Measurements from ENCODE around the gene CHRND. TPM values are rescaled to one million over a fixed set of nuclear protein-coding genes. Genes with fewer than 3 reads are reported as not detected.

Gene CHRND
- total and polyA plus RNA-seq, 9 donors = 83.7 to 163 (median 138) TPM

DNA sequence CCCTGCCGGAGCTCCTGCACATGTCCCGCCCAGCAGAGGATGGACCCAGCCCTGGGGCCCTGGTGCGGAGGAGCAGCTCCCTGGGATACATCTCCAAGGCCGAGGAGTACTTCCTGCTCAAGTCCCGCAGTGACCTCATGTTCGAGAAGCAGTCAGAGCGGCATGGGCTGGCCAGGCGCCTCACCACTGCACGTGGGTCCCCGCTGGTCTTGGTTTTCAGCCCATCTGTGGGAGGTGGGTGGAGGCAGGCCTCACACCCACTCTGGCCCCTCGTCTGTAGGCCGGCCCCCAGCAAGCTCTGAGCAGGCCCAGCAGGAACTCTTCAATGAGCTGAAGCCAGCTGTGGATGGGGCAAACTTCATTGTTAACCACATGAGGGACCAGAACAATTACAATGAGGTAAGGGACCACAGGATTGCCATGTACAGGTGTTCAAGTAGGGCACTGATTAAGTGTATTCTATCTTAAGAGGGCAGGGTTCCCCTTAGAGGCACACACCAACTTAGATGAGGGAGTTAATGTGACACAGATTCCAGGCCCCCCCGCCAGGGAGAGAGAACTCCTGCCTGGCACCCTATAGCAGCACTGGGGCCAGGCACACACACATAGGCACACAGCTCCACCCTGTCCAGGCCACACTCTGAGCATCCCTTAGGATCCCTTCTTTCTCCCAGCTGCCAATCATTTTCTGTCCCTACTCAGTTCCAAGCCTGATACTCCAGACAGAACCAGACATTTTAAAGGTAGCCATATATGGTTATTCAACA lies 8.2 kb downstream of the CHRND start:
- Histone ChIP-seq H3K4me3 (ENCODE audit: low read length) (no peak overlapping the region), H3K27me3 (ENCODE audit: control insufficient read depth, insufficient read depth, low read length) (peaks cover 4% of the 10 kb centered on the region), H3K36me3 (ENCODE audit: control insufficient read depth, insufficient read depth, low read length) (peaks cover 30% of the 10 kb centered on the region), H3K4me1 (ENCODE audit: control insufficient read depth, insufficient read depth, low read length) (peaks cover 58% of the 10 kb centered on the region), H3K27ac (ENCODE audit: low read length) (peak overlapping the region; percentile 13), H3K9me3 (replicated peaks; ENCODE audit: control insufficient read depth, low read depth, low read length) (peaks cover 5% of the 10 kb centered on the region)
- 46% methylated on average over 12 of the region's 13 CpGs for WGBS (ENCODE audit: insufficient coverage)
- no peak for DNase-seq

- peaks cover 30% of the 10 kb centered on the region for H3K36me3 ChIP-seq (ENCODE audit: control insufficient read depth, insufficient read depth, low read length)
- peaks cover 5% of the 10 kb centered on the region for H3K9me3 ChIP-seq (replicated peaks; ENCODE audit: control insufficient read depth, low read depth, low read length)
- peak overlapping the region; percentile 55 for H3K27ac ChIP-seq (ENCODE audit: low read length)
- no peak overlapping the region for H3K4me3 ChIP-seq (ENCODE audit: low read length)
- peaks cover 4% of the 10 kb centered on the region for H3K27me3 ChIP-seq (ENCODE audit: control insufficient read depth, insufficient read depth, low read length)
- no peak for DNase-seq
- peaks cover 60% of the 10 kb centered on the region for H3K4me1 ChIP-seq (ENCODE audit: control insufficient read depth, insufficient read depth, low read length)
- WGBS (ENCODE audit: insufficient coverage) = 45% methylated on average over 4 of the region's 14 CpGs
These were observed 9.1 kb downstream of the CHRND start for GRCh38 chr2:232534940-232535651.

DNA sequence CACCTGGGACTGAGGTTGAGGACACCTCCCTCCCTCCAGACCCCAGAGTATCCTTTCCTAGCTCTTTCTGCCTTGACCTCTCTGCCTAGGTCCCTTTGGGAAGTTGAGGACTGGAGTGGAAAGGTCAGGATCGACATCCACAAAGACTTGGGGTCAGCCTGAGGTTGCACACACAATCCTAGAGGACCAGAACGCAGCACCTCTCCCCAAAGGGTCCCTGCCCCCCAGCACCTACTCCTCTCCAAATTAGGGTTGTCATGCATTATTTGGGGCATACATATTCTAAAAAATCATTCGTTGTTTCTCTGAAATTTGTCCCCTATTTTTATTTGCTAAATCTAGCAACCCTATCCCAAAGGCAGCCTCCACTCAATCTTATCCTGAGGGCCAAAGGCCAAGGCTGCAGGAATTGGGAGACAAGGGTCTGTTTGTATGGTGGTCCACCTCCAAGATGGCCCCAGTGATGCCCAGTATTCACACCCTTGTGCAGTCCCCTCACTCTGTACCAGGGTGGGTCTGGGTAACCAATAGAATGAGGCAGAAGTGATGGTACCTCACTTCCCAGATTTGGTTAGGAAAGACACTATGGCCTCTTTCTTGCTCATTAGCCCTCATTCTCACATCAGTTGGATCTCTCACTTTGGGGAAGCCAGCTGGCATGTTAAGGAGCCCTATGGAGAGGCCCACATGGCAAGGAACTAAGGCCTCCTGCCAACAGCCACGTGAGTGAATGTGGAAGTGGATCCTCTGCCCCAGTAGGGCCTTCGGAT lies 10.0 kb downstream of the CHRND start:
- Histone ChIP-seq H3K27ac (ENCODE audit: low read length) (no peak overlapping the region), H3K36me3 (ENCODE audit: control insufficient read depth, insufficient read depth, low read length) (peaks cover 30% of the 10 kb centered on the region), H3K27me3 (ENCODE audit: control insufficient read depth, insufficient read depth, low read length) (peaks cover 4% of the 10 kb centered on the region), H3K4me3 (ENCODE audit: low read length) (no peak overlapping the region), H3K9me3 (replicated peaks; ENCODE audit: control insufficient read depth, low read depth, low read length) (peaks cover 5% of the 10 kb centered on the region), H3K4me1 (ENCODE audit: control insufficient read depth, insufficient read depth, low read length) (peaks cover 67% of the 10 kb centered on the region)
- no peak for DNase-seq
- WGBS (ENCODE audit: insufficient coverage) = 89% methylated on average over 1 of the region's 5 CpGs

GRCh38 chr2:232537079-232537478 lies 11.1 kb downstream of the CHRND start:
- Histone ChIP-seq H3K27me3 (ENCODE audit: control insufficient read depth, insufficient read depth, low read length) (peaks cover 4% of the 10 kb centered on the region), H3K27ac (ENCODE audit: low read length) (peak overlapping the region; percentile 62), H3K4me3 (ENCODE audit: low read length) (no peak overlapping the region), H3K36me3 (ENCODE audit: control insufficient read depth, insufficient read depth, low read length) (peaks cover 35% of the 10 kb centered on the region), H3K4me1 (ENCODE audit: control insufficient read depth, insufficient read depth, low read length) (peaks cover 78% of the 10 kb centered on the region), H3K9me3 (replicated peaks; ENCODE audit: control insufficient read depth, low read depth, low read length) (peaks cover 5% of the 10 kb centered on the region)
- no peak for DNase-seq
- WGBS (ENCODE audit: insufficient coverage) = 53% methylated on average over 4 of the region's 5 CpGs

DNA sequence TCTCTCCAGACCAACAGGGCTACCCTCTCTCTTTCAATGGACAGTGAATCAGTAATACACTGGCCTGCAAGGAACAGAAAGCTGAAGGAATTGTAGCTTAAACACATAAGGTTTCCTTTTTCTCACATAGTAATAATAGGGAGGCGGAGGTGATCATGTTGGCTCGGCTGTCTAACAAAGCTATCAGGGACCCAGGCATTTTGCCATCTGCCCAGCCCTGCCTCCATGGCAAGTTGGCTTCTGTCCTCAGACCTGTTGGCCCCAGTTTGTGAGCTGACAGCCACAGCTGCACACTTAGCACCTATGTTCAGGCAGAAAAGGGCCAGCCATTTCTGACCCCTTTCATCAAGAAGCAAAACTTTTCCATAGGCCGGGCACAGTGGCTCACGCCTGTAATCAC lies 11.5 kb downstream of the CHRND start:
- Histone ChIP-seq H3K4me3 (ENCODE audit: low read length) (no peak overlapping the region), H3K4me1 (ENCODE audit: control insufficient read depth, insufficient read depth, low read length) (peaks cover 79% of the 10 kb centered on the region), H3K36me3 (ENCODE audit: control insufficient read depth, insufficient read depth, low read length) (peaks cover 39% of the 10 kb centered on the region), H3K9me3 (replicated peaks; ENCODE audit: control insufficient read depth, low read depth, low read length) (peaks cover 5% of the 10 kb centered on the region), H3K27ac (ENCODE audit: low read length) (peak overlapping the region; percentile 62), H3K27me3 (ENCODE audit: control insufficient read depth, insufficient read depth, low read length) (peaks cover 4% of the 10 kb centered on the region)
- no peak for DNase-seq
- WGBS (ENCODE audit: insufficient coverage) = no CpG with 5 or more reads among the region's 4 CpGs

DNA sequence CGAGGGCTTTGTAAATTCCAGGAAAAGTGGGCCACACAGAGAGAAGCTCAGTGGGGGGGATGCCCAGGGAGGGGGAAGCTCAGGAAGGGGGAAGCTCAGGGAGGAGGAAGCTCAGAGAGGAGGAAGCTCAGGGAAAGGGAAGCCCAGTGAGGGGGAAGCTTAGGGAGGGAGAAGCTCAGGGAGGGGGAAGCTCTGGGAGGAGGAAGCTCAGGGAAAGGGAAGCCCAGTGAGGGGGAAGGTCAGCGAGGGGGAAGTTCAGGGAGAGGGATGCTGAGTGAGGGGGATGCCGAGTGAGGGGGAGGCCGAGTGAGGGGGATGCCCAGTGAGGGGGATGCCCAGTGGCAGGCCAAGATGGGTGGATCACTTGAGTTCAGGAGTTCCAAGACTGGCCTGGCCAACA lies 12.7 kb downstream of the CHRND start:
- peaks cover 5% of the 10 kb centered on the region for H3K9me3 ChIP-seq (replicated peaks; ENCODE audit: control insufficient read depth, low read depth, low read length)
- H3K36me3 ChIP-seq (ENCODE audit: control insufficient read depth, insufficient read depth, low read length) = peaks cover 48% of the 10 kb centered on the region
- peaks cover 79% of the 10 kb centered on the region for H3K4me1 ChIP-seq (ENCODE audit: control insufficient read depth, insufficient read depth, low read length)
- WGBS (ENCODE audit: insufficient coverage) = 0% methylated on average over 1 of the region's 4 CpGs
- H3K4me3 ChIP-seq (ENCODE audit: low read length) = no peak overlapping the region
- peaks cover 4% of the 10 kb centered on the region for H3K27me3 ChIP-seq (ENCODE audit: control insufficient read depth, insufficient read depth, low read length)
- DNase-seq = no peak
- peak overlapping the region; percentile 75 for H3K27ac ChIP-seq (ENCODE audit: low read length)

GRCh38 chr2:232539298-232540231 lies 13.6 kb downstream of the CHRND start, which contains the start of gene CHRNG:
TSS of gene CHRNG (plus strand) at chr2:232539692. CDS start at chr2:232539748, 56 bp downstream.
- peak; percentile 81 for DNase-seq
- Histone ChIP-seq H3K9me3 (replicated peaks; ENCODE audit: control insufficient read depth, low read depth, low read length) (peaks cover 5% of the 10 kb centered on the region), H3K4me1 (ENCODE audit: control insufficient read depth, insufficient read depth, low read length) (peaks cover 70% of the 10 kb centered on the region), H3K27me3 (ENCODE audit: control insufficient read depth, insufficient read depth, low read length) (peaks cover 4% of the 10 kb centered on the region), H3K4me3 (ENCODE audit: low read length) (peak within 1 kb of the TSS; percentile 54), H3K27ac (ENCODE audit: low read length) (peak within 1 kb of the TSS; percentile 75), H3K36me3 (ENCODE audit: control insufficient read depth, insufficient read depth, low read length) (peaks cover 48% of the 10 kb centered on the region)
- WGBS (ENCODE audit: insufficient coverage) = 14% methylated on average over 8 of the region's 23 CpGs

DNA sequence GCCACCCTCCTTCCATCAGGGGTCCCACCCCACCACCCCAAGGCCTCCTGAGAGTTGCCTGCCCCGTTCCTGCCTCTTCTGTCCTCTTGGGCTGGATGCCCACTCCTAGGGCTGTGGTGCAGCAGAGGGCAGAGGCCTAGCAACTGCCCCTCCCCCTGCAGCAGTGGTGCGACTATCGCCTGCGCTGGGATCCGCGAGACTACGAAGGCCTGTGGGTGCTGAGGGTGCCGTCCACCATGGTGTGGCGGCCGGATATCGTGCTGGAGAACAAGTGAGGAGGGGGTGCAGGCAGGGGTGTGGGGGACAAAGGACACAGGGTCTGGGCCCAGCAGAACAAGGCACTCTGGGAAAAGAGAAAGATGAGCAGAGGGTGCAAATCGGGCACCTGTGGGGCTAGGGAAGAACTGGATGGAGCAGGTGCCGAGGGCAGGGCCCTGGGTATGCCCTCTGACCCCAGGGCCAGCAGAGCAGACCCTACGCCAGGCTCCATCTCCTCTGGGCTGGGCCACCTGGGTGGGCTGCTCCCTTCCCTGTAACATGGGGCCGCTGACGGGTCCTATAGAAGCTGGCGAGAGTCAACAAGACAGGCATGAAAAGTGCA lies 14.6 kb downstream of the CHRND start:
- peak overlapping the region; percentile 54 for H3K4me3 ChIP-seq (ENCODE audit: low read length)
- 86% methylated on average over 13 of the region's 17 CpGs for WGBS (ENCODE audit: insufficient coverage)

More for the DNA sequence above, 14.6 kb downstream of the CHRND start:
- DNase-seq = no peak
- Histone ChIP-seq H3K27ac (ENCODE audit: low read length) (peak overlapping the region; percentile 75), H3K9me3 (replicated peaks; ENCODE audit: control insufficient read depth, low read depth, low read length) (peaks cover 5% of the 10 kb centered on the region), H3K4me1 (ENCODE audit: control insufficient read depth, insufficient read depth, low read length) (peaks cover 61% of the 10 kb centered on the region), H3K27me3 (ENCODE audit: control insufficient read depth, insufficient read depth, low read length) (peaks cover 4% of the 10 kb centered on the region), H3K36me3 (ENCODE audit: control insufficient read depth, insufficient read depth, low read length) (peaks cover 46% of the 10 kb centered on the region)
